Kidney epithelial cell (primary cell): Measurements from ENCODE around the gene IL6ST. TPM values are rescaled to one million over a fixed set of nuclear protein-coding genes. Genes with fewer than 3 reads are reported as not detected.

Experiments
- DNase-seq: peaks from one replicate; pipeline ENCODE4 v3.0.0-alpha.2; 2010; ENCODE audit warnings: low read depth
- H3K27me3 ChIP-seq: 2 replicates; pipeline ENCODE4 v1.6.0; 2011; ENCODE audit warnings: low read length; ENCODE audit not compliant: control insufficient read depth, insufficient read depth
- H3K36me3 ChIP-seq: 2 replicates; pipeline ENCODE4 v1.5.1; 2011; ENCODE audit warnings: low read length; ENCODE audit not compliant: control insufficient read depth, insufficient read depth
- H3K4me3 ChIP-seq: 2 replicates; pipeline ENCODE4 v1.5.1; 2011; ENCODE audit warnings: low read depth, mild to moderate bottlenecking, control low read depth, low read length
- total RNA-seq: library from RNA; depleted of rRNA; stranded (reverse); fragments of >200 nt; gene quantifications from 2 replicates; pipeline ENCODE4 v1.2.3, GENCODE V29; 2015
- TF ChIP-seq, protein P1 (sequence below): IDR thresholded peaks from 2 replicates; pipeline ENCODE4 v1.5.1; 2011; ENCODE audit warnings: mild to moderate bottlenecking, moderate library complexity, low read length, control low read depth, inconsistent platforms; ENCODE audit not compliant: insufficient read depth, poor library complexity, severe bottlenecking

Gene IL6ST
- total RNA-seq, 1 donor from 2014 or later: 139 TPM

DNA sequence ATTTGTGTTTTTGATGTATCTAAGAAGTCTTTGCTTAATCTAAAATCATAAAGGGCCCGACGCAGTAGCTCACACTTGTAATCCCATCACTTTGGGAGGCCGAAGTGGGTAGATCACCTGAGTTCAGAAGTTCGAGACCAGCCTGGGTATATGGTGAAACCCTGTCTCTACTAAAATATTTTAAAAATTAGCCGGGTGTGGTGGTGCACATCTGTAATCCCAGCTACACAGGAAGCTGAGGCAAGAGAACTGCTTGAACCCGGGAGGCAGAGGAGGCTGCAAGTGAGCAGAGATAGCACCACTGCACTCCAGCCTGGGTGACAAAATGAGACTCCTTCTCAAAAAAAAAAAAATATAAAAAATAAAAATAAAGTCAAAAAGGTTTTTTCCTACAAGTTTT lies 9.6 kb downstream of the IL6ST start:
- Histone ChIP-seq H3K27me3 (no peaks in the 10 kb centered on the region), H3K4me3 (no peak overlapping the region), H3K36me3 (no peaks in the 10 kb centered on the region)
- TF ChIP-seq, protein P1, sequence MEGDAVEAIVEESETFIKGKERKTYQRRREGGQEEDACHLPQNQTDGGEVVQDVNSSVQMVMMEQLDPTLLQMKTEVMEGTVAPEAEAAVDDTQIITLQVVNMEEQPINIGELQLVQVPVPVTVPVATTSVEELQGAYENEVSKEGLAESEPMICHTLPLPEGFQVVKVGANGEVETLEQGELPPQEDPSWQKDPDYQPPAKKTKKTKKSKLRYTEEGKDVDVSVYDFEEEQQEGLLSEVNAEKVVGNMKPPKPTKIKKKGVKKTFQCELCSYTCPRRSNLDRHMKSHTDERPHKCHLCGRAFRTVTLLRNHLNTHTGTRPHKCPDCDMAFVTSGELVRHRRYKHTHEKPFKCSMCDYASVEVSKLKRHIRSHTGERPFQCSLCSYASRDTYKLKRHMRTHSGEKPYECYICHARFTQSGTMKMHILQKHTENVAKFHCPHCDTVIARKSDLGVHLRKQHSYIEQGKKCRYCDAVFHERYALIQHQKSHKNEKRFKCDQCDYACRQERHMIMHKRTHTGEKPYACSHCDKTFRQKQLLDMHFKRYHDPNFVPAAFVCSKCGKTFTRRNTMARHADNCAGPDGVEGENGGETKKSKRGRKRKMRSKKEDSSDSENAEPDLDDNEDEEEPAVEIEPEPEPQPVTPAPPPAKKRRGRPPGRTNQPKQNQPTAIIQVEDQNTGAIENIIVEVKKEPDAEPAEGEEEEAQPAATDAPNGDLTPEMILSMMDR: no peak
- no peak for DNase-seq

DNA sequence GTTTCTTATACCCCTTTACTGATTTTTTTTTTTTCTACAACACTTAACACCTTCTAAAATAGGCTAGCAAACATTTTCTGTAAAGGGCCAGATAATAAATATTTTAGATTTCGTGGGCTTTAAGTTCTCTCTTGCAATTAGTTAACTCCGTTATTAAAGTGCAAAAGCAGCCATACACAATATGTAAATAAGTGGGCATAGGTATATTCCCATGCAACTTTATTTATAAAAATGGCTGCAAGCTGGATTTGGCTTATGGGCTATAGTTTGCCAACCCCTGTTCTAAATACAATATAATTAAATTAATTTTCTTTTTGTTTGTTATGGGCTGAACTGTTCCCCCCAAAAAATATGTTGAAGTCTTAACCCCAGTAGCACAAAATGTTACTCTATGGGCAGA lies 10.8 kb downstream of the IL6ST start:
- TF ChIP-seq, protein P1: no peak
- H3K4me3 ChIP-seq: no peak overlapping the region
- DNase-seq: no peak
- H3K36me3 ChIP-seq: no peaks in the 10 kb centered on the region
- no peaks in the 10 kb centered on the region for H3K27me3 ChIP-seq

DNA sequence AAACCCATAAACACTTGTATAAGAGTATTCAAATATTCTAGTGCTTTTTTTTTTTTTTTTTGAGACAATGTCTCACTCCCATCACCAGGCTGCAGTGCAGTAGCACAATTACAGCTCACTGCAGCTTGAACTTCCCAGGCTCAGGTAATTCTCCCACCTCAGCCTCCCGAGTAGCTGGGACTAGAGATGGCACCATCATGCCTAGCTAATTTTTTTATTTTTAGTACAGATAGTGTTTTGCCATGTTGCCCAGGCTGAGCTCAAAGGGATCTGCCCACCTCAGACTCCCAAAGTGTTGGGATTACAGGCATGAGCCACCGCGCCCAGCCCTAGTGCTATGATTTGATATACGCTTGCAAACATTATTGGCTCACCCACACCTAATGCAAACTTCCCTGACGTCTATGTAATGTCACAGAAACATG lies 11.8 kb downstream of the IL6ST start:
- H3K27me3 ChIP-seq: no peaks in the 10 kb centered on the region
- TF ChIP-seq, protein P1: peak; percentile 27
- no peak for DNase-seq
- H3K4me3 ChIP-seq: no peak overlapping the region
- no peaks in the 10 kb centered on the region for H3K36me3 ChIP-seq

DNA sequence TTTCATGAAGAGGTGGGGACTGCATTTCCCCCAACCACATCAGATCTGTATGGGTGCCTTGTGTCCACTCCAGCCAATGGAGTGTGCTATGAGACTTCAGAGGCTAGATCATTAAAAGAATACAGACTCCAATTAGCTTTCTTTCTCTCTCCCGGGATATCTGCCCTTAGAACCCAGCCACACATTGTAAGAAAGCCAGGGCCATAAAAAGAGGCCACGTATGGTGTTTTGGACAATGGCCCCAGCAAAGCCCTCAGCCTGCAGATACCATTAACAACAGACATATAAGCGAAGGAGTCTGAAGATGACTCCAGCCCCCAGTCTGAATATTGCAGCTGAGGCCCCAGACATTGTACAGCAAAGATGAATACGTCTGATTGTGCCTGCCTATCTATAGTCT lies 21.5 kb downstream of the IL6ST start:
- H3K27me3 ChIP-seq: no peaks in the 10 kb centered on the region
- H3K4me3 ChIP-seq: no peak overlapping the region
- H3K36me3 ChIP-seq: no peaks in the 10 kb centered on the region
- TF ChIP-seq, protein P1: no peak
- no peak for DNase-seq

DNA sequence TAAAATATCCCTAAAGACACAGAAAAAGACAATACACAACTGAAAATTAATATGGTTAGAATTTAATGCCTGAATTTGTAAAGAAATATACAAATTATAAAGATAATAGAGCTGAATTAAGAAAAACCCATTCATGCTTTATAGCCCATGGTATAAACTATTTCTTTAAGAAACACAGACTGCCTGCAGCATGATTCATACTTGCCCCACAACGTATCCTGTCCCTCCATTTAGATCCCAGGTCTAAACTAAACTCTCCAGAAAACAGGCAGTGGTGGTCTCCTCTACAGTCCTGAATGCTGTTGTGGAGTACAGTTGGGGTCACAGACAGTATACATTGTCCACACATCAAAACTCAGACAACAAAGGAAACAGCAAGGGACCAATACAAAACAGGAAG lies 24.8 kb downstream of the IL6ST start:
- Histone ChIP-seq H3K4me3 (no peak overlapping the region), H3K36me3 (no peaks in the 10 kb centered on the region), H3K27me3 (no peaks in the 10 kb centered on the region)
- DNase-seq: no peak
- TF ChIP-seq, protein P1: no peak

DNA sequence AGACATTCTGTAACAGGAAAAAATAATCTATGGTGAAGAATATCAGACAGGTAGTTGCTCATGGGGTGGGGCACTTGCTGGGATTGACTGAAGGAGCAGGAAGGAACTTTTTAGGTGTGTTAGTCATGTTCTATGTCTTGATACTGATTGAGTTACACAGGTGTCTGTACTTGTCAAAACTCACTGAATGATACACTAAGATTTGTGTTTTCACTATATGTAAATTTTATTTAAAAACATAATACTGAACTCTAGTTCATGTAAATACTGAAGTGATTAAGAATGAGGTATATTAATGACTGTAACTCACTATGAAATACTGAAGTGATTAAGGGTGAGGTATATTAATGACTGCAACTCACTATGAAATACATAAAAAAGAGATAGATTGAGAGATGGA lies 28.5 kb downstream of the IL6ST start:
- no peak for DNase-seq
- no peaks in the 10 kb centered on the region for H3K27me3 ChIP-seq
- no peaks in the 10 kb centered on the region for H3K36me3 ChIP-seq
- no peak overlapping the region for H3K4me3 ChIP-seq
- TF ChIP-seq, protein P1: no peak
